HUES64 (cell line): ENCODE data around the gene ORC2.
A peak's percentile ranks its signal among the peaks of the same experiment; 100 is the strongest.

ENCODE experiments used
- H3K27ac ChIP-seq: 2 replicates; pipeline ENCODE4 v1.7.0; 2013; ENCODE audit warnings: low read depth, low read length, inconsistent platforms
- H3K27me3 ChIP-seq: 2 replicates; pipeline ENCODE4 v1.6.1; 2013; ENCODE audit warnings: mild to moderate bottlenecking, low read length; ENCODE audit not compliant: insufficient read depth
- H3K36me3 ChIP-seq: 2 replicates; pipeline ENCODE4 v1.6.1; 2013; ENCODE audit warnings: mild to moderate bottlenecking, low read length; ENCODE audit not compliant: insufficient read depth
- H3K4me1 ChIP-seq: 2 replicates; pipeline ENCODE4 v1.6.1; 2013; ENCODE audit warnings: mild to moderate bottlenecking, low read length, moderate library complexity; ENCODE audit not compliant: insufficient read depth
- H3K4me3 ChIP-seq: 2 replicates; pipeline ENCODE4 v1.5.1; 2013; ENCODE audit warnings: mild to moderate bottlenecking, low read length, moderate library complexity
- H3K9ac ChIP-seq: 2 replicates; pipeline ENCODE4 v1.6.1; 2013; ENCODE audit warnings: mild to moderate bottlenecking, low read depth, low read length
- H3K9me3 ChIP-seq: 2 replicates; pipeline ENCODE4 v1.6.1; 2013; ENCODE audit warnings: low read depth, low read length; ENCODE audit not compliant: insufficient read depth
- WGBS: fragments of 150-250, 120-280 bp; methylation state at CpG from one replicate; pipeline ENCODE4 v1.1.7; 2013; ENCODE audit warnings: missing lambda C conversion rate; 5-methylcytosine and 5-hydroxymethylcytosine counted together

ORC2 gene

DNA sequence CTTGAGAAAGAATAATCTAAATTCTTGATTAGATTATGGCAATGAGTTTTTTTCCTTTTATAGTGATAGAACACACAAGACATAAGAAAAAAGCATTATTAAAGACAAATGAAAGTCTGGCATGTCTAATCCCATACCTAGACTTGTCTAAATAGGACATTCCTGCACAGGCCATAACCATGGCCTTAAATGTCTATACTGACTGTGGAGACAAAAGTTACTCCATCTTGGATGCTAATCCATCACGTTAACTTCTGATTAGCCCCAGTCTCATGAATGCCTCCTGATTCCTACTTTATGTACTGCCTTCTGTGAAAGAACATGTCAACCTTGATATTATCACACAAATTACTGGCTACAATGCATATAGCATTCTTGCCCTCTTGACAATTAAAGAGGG is 23.6 kb downstream of the ORC2 start:
- Histone ChIP-seq H3K4me1 (no peaks in the 10 kb centered on the region), H3K36me3 (peaks cover 98% of the 10 kb centered on the region), H3K9me3 (no peaks in the 10 kb centered on the region), H3K9ac (no peak overlapping the region), H3K4me3 (no peak overlapping the region), H3K27me3 (no peaks in the 10 kb centered on the region), H3K27ac (no peak overlapping the region)
- WGBS: 94% methylated on average over 1 of the region's 1 CpG

- Histone ChIP-seq H3K27ac (no peak overlapping the region), H3K9ac (no peak overlapping the region), H3K4me3 (no peak overlapping the region), H3K9me3 (no peaks in the 10 kb centered on the region), H3K4me1 (no peaks in the 10 kb centered on the region), H3K27me3 (no peaks in the 10 kb centered on the region), H3K36me3 (peaks cover 85% of the 10 kb centered on the region)
- 93% methylated on average over 2 of the region's 3 CpGs for WGBS
These were observed 32.4 kb downstream of the ORC2 start for GRCh38 chr2:200930947-200931626.

- H3K9me3 ChIP-seq: no peaks in the 10 kb centered on the region
- no peak overlapping the region for H3K9ac ChIP-seq
- WGBS: 96% methylated on average over 2 of the region's 2 CpGs
- H3K4me1 ChIP-seq: no peaks in the 10 kb centered on the region
- no peaks in the 10 kb centered on the region for H3K27me3 ChIP-seq
- H3K36me3 ChIP-seq: peaks cover 82% of the 10 kb centered on the region
- no peak overlapping the region for H3K27ac ChIP-seq
- H3K4me3 ChIP-seq: no peak overlapping the region
These were observed 33.9 kb downstream of the ORC2 start for GRCh38 chr2:200929334-200930249.

GRCh38 chr2:200922439-200922838 is 41.0 kb downstream of the ORC2 start:
- no peaks in the 10 kb centered on the region for H3K4me1 ChIP-seq
- H3K27me3 ChIP-seq: no peaks in the 10 kb centered on the region
- no peak overlapping the region for H3K9ac ChIP-seq
- 98% methylated on average over 6 of the region's 6 CpGs for WGBS
- H3K36me3 ChIP-seq: peaks cover 94% of the 10 kb centered on the region
- H3K9me3 ChIP-seq: no peaks in the 10 kb centered on the region
- no peak overlapping the region for H3K4me3 ChIP-seq
- no peak overlapping the region for H3K27ac ChIP-seq

DNA sequence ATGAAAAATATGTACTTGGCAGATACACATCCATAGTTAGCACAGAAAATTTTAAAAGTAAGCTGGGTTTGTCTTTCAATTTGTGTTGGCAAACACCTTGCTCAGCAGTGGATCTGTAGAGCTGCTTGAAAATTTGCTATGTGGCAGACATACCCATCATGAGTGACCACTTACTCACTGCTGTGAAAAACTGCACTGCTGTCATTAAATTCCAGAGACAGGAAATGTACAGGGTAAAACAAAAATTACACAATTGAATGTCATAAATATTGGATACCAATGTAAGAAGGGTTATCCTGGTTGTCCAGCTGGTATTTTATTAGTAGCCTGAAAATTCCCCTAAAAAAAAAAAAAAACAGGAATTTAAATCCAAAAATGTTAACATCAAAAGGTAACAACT is 49.8 kb downstream of the ORC2 start:
- H3K9me3 ChIP-seq: no peaks in the 10 kb centered on the region
- peaks cover 89% of the 10 kb centered on the region for H3K36me3 ChIP-seq
- no peak overlapping the region for H3K9ac ChIP-seq
- H3K27ac ChIP-seq: no peak overlapping the region
- H3K4me3 ChIP-seq: no peak overlapping the region
- H3K27me3 ChIP-seq: no peaks in the 10 kb centered on the region
- H3K4me1 ChIP-seq: no peaks in the 10 kb centered on the region

DNA sequence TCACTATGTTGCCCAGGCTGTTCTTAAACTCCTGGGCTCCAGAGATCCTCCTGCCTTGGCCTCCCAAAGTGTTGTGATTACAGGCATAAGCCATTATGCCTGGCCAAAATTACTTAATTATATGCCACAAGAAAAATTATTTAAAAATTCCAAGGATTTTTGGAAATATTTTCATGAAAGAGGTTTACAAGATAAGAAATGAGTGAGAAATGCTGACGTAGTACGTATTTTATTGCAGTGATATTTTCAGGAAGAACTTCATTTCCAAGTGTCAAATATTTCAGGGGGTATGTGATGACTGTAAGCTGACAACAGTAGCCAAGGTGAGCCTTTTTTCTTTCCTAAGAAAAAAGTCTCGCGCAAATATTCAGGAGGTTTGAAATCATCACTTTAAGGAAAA is 53.5 kb downstream of the ORC2 start:
- H3K4me3 ChIP-seq: no peak overlapping the region
- H3K27me3 ChIP-seq: no peaks in the 10 kb centered on the region
- 99% methylated on average over 4 of the region's 4 CpGs for WGBS
- H3K4me1 ChIP-seq: no peaks in the 10 kb centered on the region
- H3K27ac ChIP-seq: no peak overlapping the region
- no peaks in the 10 kb centered on the region for H3K9me3 ChIP-seq
- H3K9ac ChIP-seq: no peak overlapping the region
- peaks cover 80% of the 10 kb centered on the region for H3K36me3 ChIP-seq

DNA sequence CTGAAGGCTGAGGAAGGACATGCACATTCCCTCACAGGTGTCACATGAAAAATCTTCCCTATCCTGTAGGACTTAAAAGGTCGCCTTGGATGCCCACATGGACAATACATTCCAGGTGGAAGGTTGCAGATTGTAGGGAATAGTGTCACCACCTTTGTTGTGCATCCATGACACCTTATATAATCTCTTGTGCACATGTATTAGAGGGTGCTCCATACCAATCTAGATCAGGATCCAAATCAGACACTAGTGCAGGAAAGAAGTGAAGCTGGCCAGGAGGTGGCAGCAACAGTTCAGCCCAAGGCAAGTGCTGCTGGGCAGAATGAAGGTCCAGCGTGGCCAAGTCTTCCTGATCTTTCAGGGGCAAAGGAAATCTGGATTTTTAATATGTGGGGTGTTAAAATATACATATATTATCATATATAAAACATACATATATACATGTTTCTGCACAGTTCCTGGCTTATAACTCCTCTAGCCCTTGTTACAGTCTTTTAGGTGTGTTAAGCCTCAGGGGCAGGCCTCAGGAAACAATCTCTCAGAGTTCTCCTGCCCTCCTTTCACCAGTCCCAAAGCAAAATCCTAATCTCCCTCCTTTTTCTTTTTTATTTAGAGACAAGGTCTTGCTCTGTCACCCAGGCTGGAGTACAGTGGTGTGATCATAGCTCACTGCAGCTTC is 57.7 kb downstream of the ORC2 start:
- Histone ChIP-seq H3K27ac (no peak overlapping the region), H3K9ac (no peak overlapping the region), H3K36me3 (peaks cover 78% of the 10 kb centered on the region), H3K4me1 (no peaks in the 10 kb centered on the region), H3K9me3 (no peaks in the 10 kb centered on the region), H3K4me3 (no peak overlapping the region), H3K27me3 (no peaks in the 10 kb centered on the region)
- WGBS: 87% methylated on average over 2 of the region's 2 CpGs

GRCh38 chr2:200901459-200902072 is 61.9 kb downstream of the ORC2 start:
- WGBS: 33% methylated on average over 4 of the region's 4 CpGs
- Histone ChIP-seq H3K27me3 (no peaks in the 10 kb centered on the region), H3K9ac (no peak overlapping the region), H3K4me1 (no peaks in the 10 kb centered on the region), H3K27ac (no peak overlapping the region), H3K36me3 (peaks cover 85% of the 10 kb centered on the region), H3K9me3 (no peaks in the 10 kb centered on the region), H3K4me3 (no peak overlapping the region)

GRCh38 chr2:200899482-200899881 is 64.0 kb downstream of the ORC2 start:
- H3K9ac ChIP-seq: no peak overlapping the region
- no peak overlapping the region for H3K4me3 ChIP-seq
- no peak overlapping the region for H3K27ac ChIP-seq
- no peaks in the 10 kb centered on the region for H3K9me3 ChIP-seq
- no peaks in the 10 kb centered on the region for H3K4me1 ChIP-seq
- no peaks in the 10 kb centered on the region for H3K27me3 ChIP-seq
- peaks cover 93% of the 10 kb centered on the region for H3K36me3 ChIP-seq

DNA sequence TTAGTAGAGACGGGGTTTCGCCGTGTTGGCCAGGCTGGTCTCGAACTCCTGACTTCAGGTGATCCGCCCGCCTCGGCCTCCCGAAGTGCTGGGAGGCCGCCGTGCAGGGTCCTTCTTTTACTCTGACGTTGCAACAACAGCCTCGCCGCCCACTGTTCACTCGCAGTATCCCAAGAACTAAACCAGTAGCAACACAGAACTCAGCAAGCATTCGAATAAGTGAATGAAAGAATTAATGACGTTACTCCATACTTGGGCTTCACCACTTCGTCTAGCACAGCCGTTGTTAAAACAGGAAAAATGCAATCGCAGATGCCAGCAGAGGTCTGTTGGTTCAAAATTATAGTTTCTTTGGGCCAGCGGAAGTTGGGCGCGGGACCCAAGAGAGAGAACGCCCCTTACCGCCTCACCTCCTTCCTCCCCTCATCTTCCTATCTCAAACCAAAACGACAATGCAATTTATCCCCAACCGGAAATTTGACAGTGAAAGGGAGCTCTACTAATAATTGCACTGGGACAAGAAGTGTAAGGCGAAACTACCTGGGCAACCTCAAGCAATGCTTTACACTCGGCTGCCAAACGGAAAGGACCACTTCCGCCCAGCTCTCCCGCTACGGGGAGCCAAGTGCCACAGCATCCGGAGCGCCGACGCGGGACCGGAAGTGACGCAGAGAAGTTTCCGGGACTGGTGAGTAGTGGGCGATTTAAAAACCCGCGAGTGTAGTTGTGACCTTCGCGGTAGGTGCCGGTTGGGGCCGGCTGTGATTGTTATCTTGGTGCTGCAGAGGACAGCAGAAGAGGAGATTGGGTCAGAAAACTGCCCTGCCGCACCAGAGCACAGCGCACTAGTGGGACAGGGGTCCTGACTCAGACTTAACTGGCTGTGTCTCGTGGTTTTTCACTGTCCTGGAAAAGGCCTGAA is 74.5 kb downstream of the ORC2 start, which contains the start of the genes NIF3L1 and PPIL3:
TSS of gene NIF3L1 (plus strand) at position 668 of the 922 bp plus-strand sequence. CDS start 2,573 bp downstream, outside the sequence.
TSS of gene PPIL3 (minus strand) at position 374 of the 922 bp plus-strand sequence. CDS start 1,462 bp downstream, outside the sequence.
- Histone ChIP-seq H3K27ac (peak within 1 kb of the TSS; percentile 99), H3K9me3 (no peaks in the 10 kb centered on the region), H3K4me3 (peak within 1 kb of the TSS; percentile 96), H3K27me3 (no peaks in the 10 kb centered on the region), H3K9ac (peak within 1 kb of the TSS; percentile 99), H3K4me1 (peaks cover 2% of the 10 kb centered on the region; the same call in 1 of the 2 replicates), H3K36me3 (peaks cover 42% of the 10 kb centered on the region)
- under 1% methylated on average over 50 of the region's 50 CpGs for WGBS
